ENCODE measurements around the gene CBY2.
"Not testable (repeated sequence)": the region's sequence is repeated elsewhere in the genome, so short reads cannot be mapped to it uniquely, and the experiment has no call there.

CBY2 gene

DNA sequence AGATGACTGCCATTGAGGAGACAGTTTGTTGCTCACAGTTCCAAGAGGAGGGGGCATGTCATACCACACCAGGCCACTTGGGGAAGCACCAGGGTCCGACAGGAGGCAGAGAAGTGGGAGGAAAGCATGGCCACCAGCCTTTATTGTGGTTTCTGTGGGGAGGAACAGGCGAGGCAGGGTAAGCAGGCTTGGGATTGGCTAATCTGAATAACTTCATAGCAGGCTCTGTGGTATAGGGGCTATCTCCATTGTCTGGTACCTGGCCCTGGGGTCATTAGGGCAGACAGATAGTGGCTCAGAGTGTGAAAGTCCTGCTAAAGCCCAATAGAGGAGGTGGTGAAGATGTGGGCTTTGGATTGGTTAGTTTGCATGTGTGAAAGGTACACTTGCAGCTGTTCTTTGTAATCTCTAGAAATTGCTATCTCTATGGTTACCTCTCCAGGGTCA is 35.5 kb downstream of the CBY2 start:
- in situ Hi-C loops (cut with MboI; ENCODE audit: low sequenced_read_pairs): no loop called here

DNA sequence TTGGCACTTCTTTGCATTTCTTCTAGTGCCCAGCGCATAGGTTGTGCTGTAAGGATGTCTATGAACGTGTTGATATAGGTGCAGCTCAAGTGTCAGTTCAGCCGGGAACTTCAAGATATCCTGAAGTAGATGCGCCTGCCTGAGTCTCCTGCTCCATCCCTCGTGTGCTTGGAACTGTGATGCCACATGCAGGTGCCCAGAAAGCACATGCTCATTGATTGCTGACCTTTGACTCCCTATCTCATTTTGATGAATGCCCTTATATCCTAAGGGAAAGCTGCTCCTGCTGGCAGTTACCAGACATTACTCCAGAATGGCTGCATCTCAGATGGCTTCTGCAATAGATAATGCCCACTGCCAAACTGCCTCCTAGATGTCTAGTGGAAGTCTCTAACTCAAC is 40.9 kb downstream of the CBY2 start:
- in situ Hi-C loops (cut with MboI; ENCODE audit: low sequenced_read_pairs): no loop called here

DNA sequence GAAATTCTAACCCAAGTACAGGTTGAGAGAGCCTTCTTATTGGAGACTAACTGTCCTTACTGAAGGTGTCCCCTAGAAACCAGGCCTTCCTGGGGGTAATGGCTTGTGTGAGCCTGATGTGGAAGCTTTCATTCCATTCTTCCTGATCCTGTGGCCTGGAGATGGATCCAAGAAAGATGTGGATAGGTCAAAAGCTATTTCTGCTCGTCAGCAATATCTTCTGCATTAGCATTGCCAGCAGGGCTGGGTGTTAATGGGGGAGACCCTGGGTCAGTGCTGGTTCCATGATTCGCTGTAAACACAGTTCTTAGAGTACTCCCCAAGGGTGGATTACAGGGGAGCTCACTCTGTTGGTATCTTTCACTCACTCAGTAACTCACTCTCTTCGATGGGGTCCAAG is 42.9 kb downstream of the CBY2 start:
- in situ Hi-C loops (cut with MboI; ENCODE audit: low sequenced_read_pairs): no loop called here

DNA sequence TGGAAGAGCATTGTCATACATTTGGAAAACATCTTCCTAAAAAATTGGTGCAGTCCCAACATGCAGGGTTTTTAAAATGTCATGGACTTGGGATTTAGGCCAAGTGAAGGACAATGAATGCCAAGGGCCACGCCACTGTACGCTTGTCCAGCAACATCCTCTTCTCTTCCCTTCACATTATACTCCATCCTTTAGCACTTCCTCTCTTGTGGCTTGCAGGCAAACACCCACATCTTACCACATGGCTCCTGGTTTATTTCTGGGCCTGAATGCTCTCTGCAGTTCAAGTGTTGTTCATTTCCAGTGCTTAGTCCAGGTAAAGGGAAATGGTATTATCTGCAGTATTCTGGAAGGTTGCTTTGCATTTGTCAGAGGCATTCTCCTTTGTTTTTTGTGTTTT is 45.0 kb downstream of the CBY2 start:
- in situ Hi-C loops (cut with MboI; ENCODE audit: low sequenced_read_pairs): no loop called here

DNA sequence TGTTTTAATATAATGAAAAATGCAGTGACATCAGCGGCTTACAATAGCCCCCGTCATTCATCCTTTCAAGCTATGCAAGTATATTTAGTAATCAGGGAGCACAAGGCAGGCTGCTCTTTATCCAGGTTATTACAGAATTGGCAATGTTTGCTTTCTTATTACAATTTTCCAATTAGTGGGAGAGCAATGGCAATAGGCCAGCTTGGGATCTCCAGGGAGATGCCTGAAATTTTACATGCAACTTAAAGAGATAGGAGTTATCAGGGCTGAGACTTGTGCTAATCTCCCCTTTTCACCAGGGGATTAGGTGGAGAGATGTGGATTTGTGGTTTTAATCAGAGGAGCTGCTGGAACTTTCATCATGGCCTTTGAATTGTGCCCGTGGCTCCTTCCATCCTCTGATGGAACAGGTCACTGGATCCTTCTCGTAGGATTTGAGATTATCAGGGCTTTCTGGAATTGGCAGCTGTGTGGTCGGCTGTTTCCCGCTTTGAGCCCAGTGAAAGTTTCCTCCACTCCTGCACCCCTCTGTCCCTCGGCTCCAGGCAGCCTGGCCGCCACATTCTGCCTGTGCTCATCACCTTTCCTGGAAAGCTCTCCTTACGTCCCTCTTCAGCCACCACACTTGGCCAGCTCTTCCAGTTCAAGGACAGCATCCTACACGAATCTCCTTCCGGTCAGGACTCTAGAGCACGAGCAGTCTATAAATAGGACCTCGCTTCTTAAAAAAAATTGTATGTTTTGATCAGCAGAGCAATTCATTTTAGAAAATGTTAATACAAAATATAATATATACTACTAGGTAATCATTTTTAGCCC is 47.0 kb downstream of the CBY2 start:
- in situ Hi-C loops (cut with MboI; ENCODE audit: low sequenced_read_pairs): no loop called here

DNA sequence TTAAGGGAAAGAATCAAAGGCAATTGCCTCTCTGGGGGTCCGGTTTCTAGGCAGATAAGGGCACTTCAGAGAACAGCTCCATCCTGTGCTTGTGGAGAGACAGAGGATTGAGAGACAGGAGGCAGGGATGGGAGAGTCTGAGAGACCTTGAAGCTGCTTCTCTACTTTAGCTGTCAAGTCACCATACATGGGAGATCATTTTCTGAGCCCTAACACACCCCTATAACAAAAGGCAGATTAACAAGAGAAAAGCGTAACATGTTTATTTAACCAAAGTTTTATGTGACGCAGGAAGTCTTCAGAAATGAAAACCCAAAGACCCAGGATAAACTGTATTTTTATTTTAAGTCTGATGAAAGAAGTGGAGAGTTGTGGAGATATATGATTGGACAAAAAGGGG is 48.4 kb downstream of the CBY2 start:
- in situ Hi-C loops (cut with MboI; ENCODE audit: low sequenced_read_pairs): no loop called here

DNA sequence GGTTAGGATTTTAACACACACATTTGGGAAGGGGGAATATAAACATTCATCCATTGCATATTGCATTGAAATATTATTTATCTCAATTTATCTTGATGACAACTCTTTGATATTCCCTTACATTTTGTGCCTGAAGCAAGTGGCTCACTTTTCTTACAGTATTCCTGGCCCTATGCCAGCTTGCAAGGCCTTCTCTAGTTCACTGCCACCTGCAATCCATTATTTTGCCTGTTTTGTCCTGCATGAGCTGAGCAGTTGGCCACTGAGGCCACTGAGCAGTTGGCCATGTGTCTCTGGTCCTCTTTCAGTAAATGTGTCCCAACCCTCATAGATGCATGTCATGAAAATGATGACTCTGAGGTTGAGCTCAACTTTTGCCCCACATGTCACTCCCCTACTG is 49.8 kb downstream of the CBY2 start:
- in situ Hi-C loops (cut with MboI; ENCODE audit: low sequenced_read_pairs): no loop called here

DNA sequence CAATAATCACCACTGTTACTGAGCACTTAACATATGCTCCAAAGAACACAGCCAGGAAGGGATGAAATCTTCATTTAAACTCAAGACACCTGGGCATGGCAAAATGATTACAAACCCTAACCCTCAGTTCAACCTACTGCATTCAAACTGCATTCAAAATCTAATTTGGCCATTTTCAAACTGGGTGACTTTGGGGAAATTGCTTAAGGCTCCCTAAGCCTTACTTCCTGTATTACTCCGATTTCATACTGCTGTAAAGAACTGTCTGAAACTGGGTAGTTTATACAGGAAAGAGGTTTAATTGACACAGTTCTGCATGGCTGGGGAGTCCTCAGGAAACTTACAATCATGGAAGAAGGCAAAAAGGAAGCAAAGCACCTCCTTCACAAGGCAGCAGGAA is 50.4 kb downstream of the CBY2 start:
- in situ Hi-C loops (cut with MboI; ENCODE audit: low sequenced_read_pairs): no loop called here

DNA sequence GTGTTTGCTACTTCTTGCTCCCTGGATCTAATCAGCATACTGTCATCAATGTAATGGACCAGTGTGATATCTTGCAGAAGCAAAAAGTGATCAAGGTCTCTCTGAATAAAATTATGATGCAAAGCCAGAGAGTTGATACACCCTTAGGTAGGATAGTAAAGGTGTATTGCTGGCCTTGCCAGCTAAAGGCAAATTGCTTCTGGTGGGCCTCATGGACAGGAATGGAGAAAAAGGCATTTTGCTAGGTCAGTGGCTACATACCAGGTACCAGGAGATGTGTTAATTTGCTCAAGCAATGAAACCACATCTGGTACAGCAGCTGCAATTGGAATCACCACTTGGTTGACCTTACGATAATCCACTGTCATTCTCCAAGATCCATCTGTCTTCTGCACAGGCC is 54.4 kb downstream of the CBY2 start:
- in situ Hi-C loops (cut with MboI; ENCODE audit: low sequenced_read_pairs): not testable (repeated sequence)

DNA sequence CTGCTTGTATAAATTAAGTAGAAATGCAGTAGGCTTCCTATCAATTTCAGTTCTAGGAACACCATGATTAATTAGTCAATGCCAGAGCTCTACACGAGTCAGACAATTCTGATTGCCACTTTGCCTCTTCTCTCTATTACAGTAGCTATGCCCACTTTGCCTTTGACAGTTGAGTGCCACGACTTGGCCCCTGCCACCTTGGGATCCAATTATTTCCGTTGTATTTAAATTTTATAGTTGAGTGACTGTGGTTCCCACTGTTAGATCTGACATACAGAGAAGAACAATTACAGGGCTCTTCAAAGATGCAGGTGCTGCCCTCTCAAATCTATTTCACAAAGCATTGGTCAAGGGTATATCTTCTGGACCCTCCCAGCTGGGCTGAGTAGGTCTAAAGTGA is 55.5 kb downstream of the CBY2 start:
- in situ Hi-C loops (cut with MboI; ENCODE audit: low sequenced_read_pairs): not testable (repeated sequence)

DNA sequence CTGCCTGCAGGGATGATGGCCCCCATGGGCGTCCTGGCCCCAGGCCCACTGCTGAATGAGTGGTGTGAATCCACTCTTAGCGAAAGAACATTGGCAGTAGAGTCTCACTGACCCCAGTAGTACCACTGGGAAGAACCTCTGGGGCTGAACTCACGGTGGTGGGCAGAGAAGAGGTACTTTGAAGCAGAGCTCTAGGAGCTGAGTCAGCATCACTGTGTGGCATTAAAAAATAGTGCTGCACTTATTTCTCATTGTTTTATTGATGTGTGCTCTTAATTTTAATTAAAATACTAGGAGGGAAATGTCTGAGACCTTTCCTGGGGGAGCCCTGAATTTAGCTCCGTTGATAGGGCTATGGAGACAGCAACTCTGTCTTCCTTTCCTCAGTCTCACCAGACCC is 61.3 kb downstream of the CBY2 start:
- in situ Hi-C loops (cut with MboI; ENCODE audit: low sequenced_read_pairs): no loop called here

Measured in HL-60/S4 (cell line).